ENCODE measurements around the gene NMU.

DNA sequence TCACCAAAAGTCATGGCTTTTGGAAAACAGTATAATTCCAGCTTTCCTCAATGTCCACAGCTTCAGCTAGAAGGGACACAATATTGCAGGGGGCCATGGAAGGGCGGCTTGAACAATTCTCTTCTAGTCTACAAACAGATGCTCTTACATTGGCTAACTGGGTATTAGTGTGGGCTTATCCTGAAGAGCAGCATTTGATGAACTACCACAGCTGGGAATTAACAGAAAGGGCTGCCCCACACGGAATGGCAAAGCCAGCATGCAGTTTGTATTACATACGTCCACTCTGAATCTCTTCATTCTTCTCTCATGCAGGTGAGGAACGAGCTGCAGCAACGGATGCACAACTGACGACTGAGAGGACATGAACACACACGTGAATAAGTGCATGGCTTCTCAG lies 31.1 kb downstream of the NMU start:
- TF ChIP-seq, protein P1, sequence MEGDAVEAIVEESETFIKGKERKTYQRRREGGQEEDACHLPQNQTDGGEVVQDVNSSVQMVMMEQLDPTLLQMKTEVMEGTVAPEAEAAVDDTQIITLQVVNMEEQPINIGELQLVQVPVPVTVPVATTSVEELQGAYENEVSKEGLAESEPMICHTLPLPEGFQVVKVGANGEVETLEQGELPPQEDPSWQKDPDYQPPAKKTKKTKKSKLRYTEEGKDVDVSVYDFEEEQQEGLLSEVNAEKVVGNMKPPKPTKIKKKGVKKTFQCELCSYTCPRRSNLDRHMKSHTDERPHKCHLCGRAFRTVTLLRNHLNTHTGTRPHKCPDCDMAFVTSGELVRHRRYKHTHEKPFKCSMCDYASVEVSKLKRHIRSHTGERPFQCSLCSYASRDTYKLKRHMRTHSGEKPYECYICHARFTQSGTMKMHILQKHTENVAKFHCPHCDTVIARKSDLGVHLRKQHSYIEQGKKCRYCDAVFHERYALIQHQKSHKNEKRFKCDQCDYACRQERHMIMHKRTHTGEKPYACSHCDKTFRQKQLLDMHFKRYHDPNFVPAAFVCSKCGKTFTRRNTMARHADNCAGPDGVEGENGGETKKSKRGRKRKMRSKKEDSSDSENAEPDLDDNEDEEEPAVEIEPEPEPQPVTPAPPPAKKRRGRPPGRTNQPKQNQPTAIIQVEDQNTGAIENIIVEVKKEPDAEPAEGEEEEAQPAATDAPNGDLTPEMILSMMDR (conservative IDR thresholded peaks at IDR 0.05; ENCODE audit: low read depth in 2 of 2) = no peak
- no peak for TF ChIP-seq EZH2 (IDR thresholded peaks at IDR 0.05; ENCODE audit: low read depth, unreplicated experiment)
- no peak for TF ChIP-seq EZH2phosphoT487 (IDR thresholded peaks at IDR 0.05; ENCODE audit: unreplicated experiment)
- no peak for TF ChIP-seq STAT1 (IDR thresholded peaks at IDR 0.05; ENCODE audit: unreplicated experiment)
- no peak for TF ChIP-seq POLR2AphosphoS5 (IDR thresholded peaks at IDR 0.05; ENCODE audit: low read depth)
- TF ChIP-seq, protein P2, sequence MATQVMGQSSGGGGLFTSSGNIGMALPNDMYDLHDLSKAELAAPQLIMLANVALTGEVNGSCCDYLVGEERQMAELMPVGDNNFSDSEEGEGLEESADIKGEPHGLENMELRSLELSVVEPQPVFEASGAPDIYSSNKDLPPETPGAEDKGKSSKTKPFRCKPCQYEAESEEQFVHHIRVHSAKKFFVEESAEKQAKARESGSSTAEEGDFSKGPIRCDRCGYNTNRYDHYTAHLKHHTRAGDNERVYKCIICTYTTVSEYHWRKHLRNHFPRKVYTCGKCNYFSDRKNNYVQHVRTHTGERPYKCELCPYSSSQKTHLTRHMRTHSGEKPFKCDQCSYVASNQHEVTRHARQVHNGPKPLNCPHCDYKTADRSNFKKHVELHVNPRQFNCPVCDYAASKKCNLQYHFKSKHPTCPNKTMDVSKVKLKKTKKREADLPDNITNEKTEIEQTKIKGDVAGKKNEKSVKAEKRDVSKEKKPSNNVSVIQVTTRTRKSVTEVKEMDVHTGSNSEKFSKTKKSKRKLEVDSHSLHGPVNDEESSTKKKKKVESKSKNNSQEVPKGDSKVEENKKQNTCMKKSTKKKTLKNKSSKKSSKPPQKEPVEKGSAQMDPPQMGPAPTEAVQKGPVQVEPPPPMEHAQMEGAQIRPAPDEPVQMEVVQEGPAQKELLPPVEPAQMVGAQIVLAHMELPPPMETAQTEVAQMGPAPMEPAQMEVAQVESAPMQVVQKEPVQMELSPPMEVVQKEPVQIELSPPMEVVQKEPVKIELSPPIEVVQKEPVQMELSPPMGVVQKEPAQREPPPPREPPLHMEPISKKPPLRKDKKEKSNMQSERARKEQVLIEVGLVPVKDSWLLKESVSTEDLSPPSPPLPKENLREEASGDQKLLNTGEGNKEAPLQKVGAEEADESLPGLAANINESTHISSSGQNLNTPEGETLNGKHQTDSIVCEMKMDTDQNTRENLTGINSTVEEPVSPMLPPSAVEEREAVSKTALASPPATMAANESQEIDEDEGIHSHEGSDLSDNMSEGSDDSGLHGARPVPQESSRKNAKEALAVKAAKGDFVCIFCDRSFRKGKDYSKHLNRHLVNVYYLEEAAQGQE (IDR thresholded peaks at IDR 0.05; ENCODE audit: unreplicated experiment) = no peak
- no peak for TF ChIP-seq ZNF331 (CRISPR knock-in tag; IDR thresholded peaks at IDR 0.05; ENCODE audit: low read depth)
- TF ChIP-seq NANOG (IDR thresholded peaks at IDR 0.05; ENCODE audit: borderline replicate concordance) = no peak
- TF ChIP-seq JUNB (IDR thresholded peaks at IDR 0.05; ENCODE audit: unreplicated experiment) = no peak

All from GM23338 (cell line).